Progenitor cell of endocrine pancreas (in vitro differentiated cells): ENCODE measurements around the gene CCDC85C. TPM values are rescaled to one million over a fixed set of nuclear protein-coding genes. Genes with fewer than 3 reads are reported as not detected.
"Not testable (repeated sequence)": the region's sequence is repeated elsewhere in the genome, so short reads cannot be mapped to it uniquely, and the experiment has no call there.

ENCODE experiments used
- DNase-seq: peaks from one replicate; pipeline ENCODE4 v3.0.0; 2021; ENCODE audit warnings: low spot score; ENCODE audit not compliant: unreplicated experiment
- H3K27ac Mint-ChIP-seq: 2 replicates; pipeline ENCODE4 v1.8.0; 2021; ENCODE audit warnings: mild to moderate bottlenecking, moderate library complexity, mixed read lengths
- H3K27me3 Mint-ChIP-seq: 2 replicates; pipeline ENCODE4 v1.8.0; 2021; ENCODE audit warnings: mixed read lengths
- H3K36me3 Mint-ChIP-seq: 2 replicates; pipeline ENCODE4 v1.8.0; 2022; ENCODE audit warnings: mixed read lengths; ENCODE audit not compliant: insufficient read depth
- H3K4me1 Mint-ChIP-seq: 2 replicates; pipeline ENCODE4 v1.8.0; 2021; ENCODE audit warnings: low read depth, mixed read lengths
- H3K4me3 Mint-ChIP-seq: 2 replicates; pipeline ENCODE4 v1.8.0; 2021; ENCODE audit warnings: low read depth, mild to moderate bottlenecking, moderate library complexity, mixed read lengths
- H3K9me3 Mint-ChIP-seq: 2 replicates; pipeline ENCODE4 v1.8.0; 2021; ENCODE audit warnings: low read depth, mixed read lengths
- CTCF ChIP-seq: fragments of 200-600 bp; sonication (generic); IDR thresholded peaks from one replicate; pipeline ENCODE4 v1.5.0; 2021; ENCODE audit warnings: antibody characterized with exemption, mild to moderate bottlenecking; ENCODE audit not compliant: unreplicated experiment
- total RNA-seq: library from RNA; stranded (reverse); gene quantifications from 2 replicates; pipeline ENCODE4 v1.2.1, GENCODE V29; 2021

CCDC85C gene
- total RNA-seq, 1 donor from 2014 or later, result 44.9 TPM

GRCh38 chr14:99644035-99644587 is 40.1 kb upstream of the CCDC85C start:
- no peak for TF ChIP-seq CTCF
- H3K4me3 Mint-ChIP-seq, result peak overlapping the region; percentile 31
- H3K27me3 Mint-ChIP-seq, result peaks cover 32% of the 10 kb centered on the region
- no peak for DNase-seq
- H3K9me3 Mint-ChIP-seq, result no peaks in the 10 kb centered on the region
- no peak overlapping the region for H3K27ac Mint-ChIP-seq
- H3K36me3 Mint-ChIP-seq, result no peaks in the 10 kb centered on the region
- H3K4me1 Mint-ChIP-seq, result peaks cover 4% of the 10 kb centered on the region

- Mint-ChIP-seq H3K4me3 (no peak overlapping the region), H3K9me3 (no peaks in the 10 kb centered on the region), H3K27ac (no peak overlapping the region), H3K36me3 (no peaks in the 10 kb centered on the region), H3K4me1 (peaks cover 4% of the 10 kb centered on the region), H3K27me3 (peaks cover 28% of the 10 kb centered on the region)
- DNase-seq, result no peak
- no peak for TF ChIP-seq CTCF
Observed at GRCh38 chr14:99643343-99643742, 39.3 kb upstream of the CCDC85C start.

GRCh38 chr14:99642771-99643170 is 38.8 kb upstream of the CCDC85C start:
- H3K9me3 Mint-ChIP-seq, H3K36me3 Mint-ChIP-seq, H3K27ac Mint-ChIP-seq: not testable (repeated sequence)

GRCh38 chr14:99637624-99638023 is 33.6 kb upstream of the CCDC85C start:
- Mint-ChIP-seq H3K27ac (no peak overlapping the region), H3K27me3 (peaks cover 17% of the 10 kb centered on the region), H3K9me3 (no peaks in the 10 kb centered on the region), H3K36me3 (no peaks in the 10 kb centered on the region), H3K4me1 (no peaks in the 10 kb centered on the region), H3K4me3 (no peak overlapping the region)
- no peak for TF ChIP-seq CTCF
- DNase-seq, result no peak

More at GRCh38 chr14:99642771-99643170, 38.8 kb upstream of the CCDC85C start:
- not testable (repeated sequence) for DNase-seq, H3K4me1 Mint-ChIP-seq, H3K4me3 Mint-ChIP-seq
- H3K27me3 Mint-ChIP-seq, result peaks cover 25% of the 10 kb centered on the region

GRCh38 chr14:99636487-99636886 is 32.5 kb upstream of the CCDC85C start:
- no peaks in the 10 kb centered on the region for H3K9me3 Mint-ChIP-seq
- no peak for DNase-seq
- no peak for TF ChIP-seq CTCF
- no peak overlapping the region for H3K4me3 Mint-ChIP-seq
- H3K27ac Mint-ChIP-seq, result no peak overlapping the region
- H3K36me3 Mint-ChIP-seq, result no peaks in the 10 kb centered on the region
- no peaks in the 10 kb centered on the region for H3K4me1 Mint-ChIP-seq
- H3K27me3 Mint-ChIP-seq, result peaks cover 18% of the 10 kb centered on the region

GRCh38 chr14:99635116-99635515 is 31.1 kb upstream of the CCDC85C start:
- TF ChIP-seq CTCF, result no peak
- Mint-ChIP-seq H3K9me3 (no peaks in the 10 kb centered on the region), H3K27ac (no peak overlapping the region), H3K4me3 (no peak overlapping the region), H3K36me3 (no peaks in the 10 kb centered on the region), H3K4me1 (no peaks in the 10 kb centered on the region), H3K27me3 (peaks cover 18% of the 10 kb centered on the region)
- no peak for DNase-seq
